Iris pigment epithelial cell (primary cell): Measurements from ENCODE around the gene UQCRC1.
"Not testable (repeated sequence)": the region's sequence is repeated elsewhere in the genome, so short reads cannot be mapped to it uniquely, and the experiment has no call there.

Experiments used
- DNase-seq: peaks from one replicate; pipeline ENCODE4 v3.0.0-alpha.2; 2011; ENCODE audit warnings: low read depth

Gene UQCRC1

DNA sequence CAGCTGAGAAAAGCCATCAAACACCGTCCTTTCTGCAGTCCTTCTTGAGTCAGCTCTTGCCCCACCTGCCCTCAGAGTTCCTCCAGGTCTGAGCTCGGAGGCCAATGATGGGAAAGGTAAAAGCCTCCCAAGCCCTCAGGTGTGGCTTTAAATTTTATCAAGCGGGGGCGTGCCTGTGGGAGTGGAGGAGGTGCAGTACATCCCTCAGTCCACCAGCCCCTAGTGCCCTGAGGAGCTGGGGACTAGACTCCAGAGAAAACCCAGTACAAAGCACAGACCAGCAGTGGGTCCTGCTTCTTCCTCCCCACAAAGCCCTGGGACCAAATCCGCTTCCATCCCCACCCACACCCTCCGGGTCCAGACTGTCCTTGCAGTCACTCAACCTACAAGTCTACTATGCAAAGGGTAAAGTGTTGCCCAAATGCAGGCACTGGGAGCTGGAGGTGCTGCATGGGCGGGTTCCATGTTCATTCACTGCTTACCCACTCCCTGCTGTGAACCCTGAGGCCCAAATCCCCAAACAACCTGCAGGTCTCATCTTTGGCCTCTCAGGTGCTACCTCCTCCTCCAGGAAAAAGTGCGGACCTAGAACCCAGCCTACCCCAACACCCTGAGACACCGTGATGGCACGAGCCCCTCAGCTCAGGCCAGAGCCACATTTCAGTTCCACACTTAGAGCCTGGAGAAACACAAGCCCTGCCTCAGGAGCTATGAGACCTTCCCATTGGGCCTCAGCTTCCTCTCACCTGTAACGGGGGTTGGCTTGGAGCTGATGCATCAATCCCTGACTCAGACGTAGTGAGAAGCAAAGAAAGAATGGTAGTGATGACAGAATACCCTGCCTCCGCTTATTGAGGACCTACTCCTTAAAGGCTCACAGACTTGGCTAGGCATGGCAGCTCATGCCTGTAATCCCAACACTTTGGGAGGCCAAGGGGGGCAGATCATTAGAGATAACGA is 55.3 kb downstream of the UQCRC1 start:
- no peak for DNase-seq

- no peak for DNase-seq
Measured at GRCh38 chr3:48553361-48553760, 56.1 kb downstream of the UQCRC1 start.

DNA sequence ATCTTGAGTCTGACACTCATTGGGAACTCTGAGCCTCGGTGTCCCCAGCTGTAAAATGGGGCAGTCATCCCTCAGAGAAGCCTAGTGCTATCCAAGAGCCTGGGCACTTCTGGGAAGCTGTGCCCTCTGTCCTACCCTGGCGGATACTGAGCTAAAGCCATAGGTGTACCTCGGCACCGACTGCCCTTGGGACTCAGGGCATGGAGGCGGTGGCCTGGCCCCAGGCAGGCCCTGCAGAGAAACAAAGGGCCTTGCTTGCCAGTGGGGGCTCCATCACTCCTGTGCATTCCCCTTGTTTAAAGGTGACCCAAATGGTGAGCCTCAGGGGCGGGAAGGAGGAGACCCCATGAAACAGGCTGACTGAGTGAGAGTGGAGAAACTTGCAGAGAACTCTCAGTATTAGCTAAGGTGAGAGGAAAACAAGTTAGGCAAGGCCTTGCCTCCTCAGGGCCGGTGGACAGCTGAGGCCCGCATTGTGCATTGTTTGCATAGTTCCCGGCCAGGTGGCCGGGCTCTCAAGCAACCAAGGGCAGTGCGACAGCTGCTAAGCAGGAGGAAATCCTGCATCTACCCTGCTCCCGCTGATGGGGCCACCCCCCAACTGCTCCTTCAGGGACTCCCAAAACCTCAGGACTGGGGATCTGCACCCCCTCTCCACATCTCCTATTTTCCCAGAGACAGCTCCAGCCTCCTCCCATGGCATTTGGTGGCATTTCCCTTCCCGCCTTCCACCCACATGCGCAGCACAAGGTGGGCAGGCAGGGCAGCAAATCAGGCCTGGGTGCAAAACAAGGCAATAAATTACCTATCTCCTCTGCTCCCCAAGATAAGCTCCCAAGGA is 57.1 kb downstream of the UQCRC1 start:
- DNase-seq, result no peak

DNA sequence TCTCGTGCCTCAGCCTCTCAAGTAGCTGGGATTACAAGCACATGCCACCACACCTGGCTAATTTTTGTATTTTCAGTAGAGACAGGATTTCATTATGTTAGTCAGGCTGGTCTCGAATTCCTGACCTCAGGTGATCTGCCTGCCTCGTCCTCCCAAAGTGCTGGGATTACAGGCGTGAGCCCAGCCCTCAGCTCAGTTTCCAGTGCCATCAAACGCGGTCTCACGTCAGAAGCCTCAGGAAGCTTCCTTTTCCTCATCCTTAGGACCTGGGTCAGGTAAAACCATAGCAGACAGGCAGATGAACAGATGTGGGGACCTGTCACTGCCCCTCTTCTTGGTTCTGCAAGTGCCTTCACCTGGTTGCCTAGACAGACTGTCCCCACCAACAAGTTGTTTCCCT is 57.8 kb downstream of the UQCRC1 start:
- not testable (repeated sequence) for DNase-seq
